GM12878 (cell line): ENCODE data around the gene ZNF608. TPM values are rescaled to one million over a fixed set of nuclear protein-coding genes. Genes with fewer than 3 reads are reported as not detected.

Experiments
- ATAC-seq: fragments of 200-7000 bp; cut with Tn5 transposase; 3 replicates; pipeline ENCODE4 v1.9.1; 2020; ENCODE audit warnings: mild to moderate bottlenecking, moderate library complexity
- BruUV-seq: library from RNA; stranded (reverse); fragments of 400-500 nt; replicated peaks from 2 replicates; lab custom pipeline; 2021; lab: Mats Ljungman, UMichigan
- CTCF ChIA-PET: fragments of 300-600 bp; sonication (Branson Sonifier 250); formaldehyde crosslinking; extraction: SDS; loops from one replicate; lab custom pipeline; 2021; ENCODE audit warnings: inconsistent platforms; lab: Yijun Ruan, JAX
- POLR2A ChIA-PET: fragments of 350-600 bp; formaldehyde crosslinking; extraction: SDS; loops from one replicate; lab custom pipeline; 2021; ENCODE audit warnings: inconsistent platforms; lab: Charles Lee
- RAD21 ChIA-PET: fragments of 300-600 bp; sonication (Branson Sonifier 250); formaldehyde crosslinking; loops from one replicate; lab custom pipeline; 2023; ENCODE audit warnings: antibody characterized with exemption; ENCODE audit not compliant: unreplicated experiment; lab: Charles Lee
- SMC1A ChIA-PET: fragments of 300-600 bp; sonication (Branson Sonifier 250); formaldehyde crosslinking; loops from one replicate; lab custom pipeline; 2023; ENCODE audit not compliant: unreplicated experiment, uncharacterized antibody; lab: Charles Lee
- DNase-seq: peaks from one replicate; pipeline ENCODE4 v3.0.0-alpha.2; 2011; ENCODE audit warnings: low read depth, low spot score
- FAIRE-seq: peaks from 3 replicates; lab custom pipeline; 2011; peaks lifted over from hg19 to GRCh38; lab: Jason Lieb, UNC
- H2AFZ ChIP-seq: 2 replicates; pipeline ENCODE4 v1.6.0; 2011; ENCODE audit warnings: low read depth, low read length, control low read depth; ENCODE audit not compliant: control insufficient read depth
- H3K27ac ChIP-seq: 2 replicates; pipeline ENCODE4 v1.5.1; 2011; ENCODE audit warnings: control low read depth; ENCODE audit not compliant: control insufficient read depth, insufficient read depth
- H3K27me3 ChIP-seq, 2 experiments: replicated peaks in 1 of 2; 2 replicates each; pipeline versions ENCODE4 v1.6.0 to v1.6.1; 2011; ENCODE audit warnings: low read length in 1 of 2; ENCODE audit not compliant: control insufficient read depth in 2 of 2, insufficient read depth in 2 of 2
- H3K36me3 ChIP-seq, 2 experiments: 2 replicates each; pipeline ENCODE4 v1.5.1; 2011; ENCODE audit warnings: low read length in 1 of 2; ENCODE audit not compliant: control insufficient read depth in 2 of 2, insufficient read depth in 2 of 2
- H3K4me1 ChIP-seq: 2 replicates; pipeline ENCODE4 v1.6.1; 2011; ENCODE audit warnings: mild to moderate bottlenecking, low read length, moderate library complexity, mixed read lengths; ENCODE audit not compliant: control insufficient read depth, insufficient read depth
- H3K4me2 ChIP-seq: 2 replicates; pipeline ENCODE4 v1.6.0; 2011; ENCODE audit warnings: control low read depth; ENCODE audit not compliant: control insufficient read depth, insufficient read depth
- H3K4me3 ChIP-seq: fragments of 200-600 bp; sonication (generic); 2 replicates; pipeline ENCODE4 v1.5.1; 2016
- H3K79me2 ChIP-seq: 2 replicates; pipeline ENCODE4 v1.6.0; 2011; ENCODE audit warnings: low read length; ENCODE audit not compliant: control insufficient read depth, insufficient read depth
- H3K9ac ChIP-seq: 2 replicates; pipeline ENCODE4 v1.8.0; 2011; ENCODE audit warnings: low read length, control low read depth, mixed read lengths; ENCODE audit not compliant: control insufficient read depth, insufficient read depth
- H3K9me3 ChIP-seq: replicated peaks from 3 replicates; pipeline ENCODE4 v1.5.1; 2011; ENCODE audit warnings: mild to moderate bottlenecking, low read length; ENCODE audit not compliant: control insufficient read depth, insufficient read depth
- H4K20me1 ChIP-seq: 2 replicates; pipeline ENCODE4 v1.6.0; 2011; ENCODE audit not compliant: control insufficient read depth, insufficient read depth
- BACH1 ChIP-seq: fragments of 450-650 bp; IDR thresholded peaks from 2 replicates; pipeline ENCODE4 v1.6.1; 2017; ENCODE audit warnings: mild to moderate bottlenecking, borderline replicate concordance
- CREB1 ChIP-seq: IDR thresholded peaks from 2 replicates; pipeline ENCODE4 v1.6.1; 2012; ENCODE audit warnings: low read depth, mild to moderate bottlenecking, inconsistent platforms
- CREM ChIP-seq: IDR thresholded peaks from 2 replicates; pipeline ENCODE4 v1.6.1; 2014; ENCODE audit warnings: antibody characterized with exemption, low read depth
- IKZF2 ChIP-seq, 2 experiments: fragments of 450-650 bp; IDR thresholded peaks; 2 replicates each; pipeline ENCODE4 v1.6.1; 2017; ENCODE audit warnings: mild to moderate bottlenecking in 2 of 2, moderate library complexity in 2 of 2
- MTA3 ChIP-seq: IDR thresholded peaks from 2 replicates; pipeline ENCODE4 v1.6.1; 2012; ENCODE audit warnings: low read length, inconsistent platforms, borderline replicate concordance
- NFIC ChIP-seq: IDR thresholded peaks from 2 replicates; pipeline ENCODE4 v1.6.1; 2012; ENCODE audit warnings: low read depth, mild to moderate bottlenecking, inconsistent platforms, low read length, moderate library complexity
- ZSCAN29 ChIP-seq: fragments of 450-650 bp; IDR thresholded peaks from 2 replicates; pipeline ENCODE4 v1.6.1; 2017; ENCODE audit warnings: mild to moderate bottlenecking, moderate library complexity
- WGBS: methylation state at CpG from one replicate; pipeline ENCODE4 v1.1.6; 2016; ENCODE audit warnings: low lambda C conversion rate; ENCODE audit not compliant: insufficient replicate concordance, insufficient coverage; ENCODE audit errors: missing lambda C conversion rate; 5-methylcytosine and 5-hydroxymethylcytosine counted together
- in situ Hi-C: fragments of 300-500 bp; cut with MboI; formaldehyde crosslinking; loops from 9 replicates; pipeline ENCODE4 v1.14.3; 2018; ENCODE audit warnings: mixed read lengths
- intact Hi-C: fragments of 100-400 bp; cut with micrococcal nuclease; formaldehyde crosslinking; loops from one replicate; pipeline ENCODE4 v1.14.2; 2022; ENCODE audit not compliant: unreplicated experiment
- polyA plus RNA-seq, 11 experiments: library from polyadenylated mRNA; depleted of rRNA in 4 of 11; unstranded in 6 of 11; stranded (reverse) in 5 of 11; fragments of >200 nt; fragmentation: Nextera tagmentation in 4 of 11; fragmentation: Illumina TruSeq in 1 of 11; extraction: Ambion mirVana in 4 of 11; extraction: Trizol in 1 of 11; gene quantifications; 1 replicate in 1 of 11; 2 replicates in 10 of 11; pipeline versions ENCODE4 v1.2.1 to v1.2.3, GENCODE V29; 2011 to 2016; ENCODE audit warnings: inconsistent platforms in 2 of 11, missing spikeins in 2 of 11, low read depth in 1 of 11
- total RNA-seq, 4 experiments: library from RNA; depleted of rRNA in 3 of 4; stranded (reverse); fragments of >200 nt in 3 of 4; fragmentation: Illumina TruSeq in 1 of 4; extraction: Trizol in 1 of 4; gene quantifications; 2 replicates each; pipeline versions ENCODE4 v1.2.1 to v1.2.3, GENCODE V29; 2013 to 2021

Gene ZNF608
- total and polyA plus RNA-seq, 10 of the 15 experiments (the other 5 are each of a cell fraction or from before 2014, with no cell fraction given): 0.19 to 6.7 (median 0.64) TPM

GRCh38 chr5:124719113-124719967, 27.1 kb downstream of the ZNF608 start:
- 61% methylated on average over 4 of the region's 4 CpGs for whole genome bisulfite sequencing
- no peaks in the 10 kb centered on the region for H3K4me1 ChIP-seq
- ChIA-PET SMC1A (interaction anchor here (0.5 to 5.0 kb wide), 6 partner anchors 9 to 923 kb away, joined by 3 to 42 read pairs (median 4); no protein-coding TSS in a partner anchor), CTCF (interaction anchor here (0.5 to 1.5 kb wide), 2 partner anchors 13 to 18 kb away, joined by 4 to 5 read pairs; no protein-coding TSS in a partner anchor), RAD21 (interaction anchor here (1.1 to 1.8 kb wide), 4 partner anchors 10 to 202 kb away, joined by 3 to 6 read pairs (median 4); no protein-coding TSS in a partner anchor), POLR2A (interaction anchor here (1.5 kb wide), 1 partner anchor 10 kb away, joined by 8 read pairs; no protein-coding TSS in a partner anchor)
- in situ Hi-C loops: loop anchor here (25.0 kb wide), 1 partner anchor 1057 kb away; no protein-coding TSS in a partner anchor
- H3K27ac ChIP-seq: no peak overlapping the region
- ATAC-seq: no peak
- H4K20me1 ChIP-seq: no peaks in the 10 kb centered on the region
- no peaks in the 10 kb centered on the region for H3K27me3 ChIP-seq
- no peak for DNase-seq
- H3K36me3 ChIP-seq: no peaks in the 10 kb centered on the region
- no peak overlapping the region for H3K4me2 ChIP-seq
- TF ChIP-seq IKZF2 (IDR thresholded peaks at IDR 0.05): no peak
- no peak for TF ChIP-seq MTA3
- H3K9me3 ChIP-seq: no peaks in the 10 kb centered on the region
- FAIRE-seq: no peak
- intact Hi-C loops: no loop called here
- no peak overlapping the region for H3K9ac ChIP-seq
- H3K4me3 ChIP-seq: no peak overlapping the region
- H2AFZ ChIP-seq: no peak overlapping the region
- no TSS peak for BruUV-seq
- peaks cover 11% of the 10 kb centered on the region for H3K79me2 ChIP-seq

GRCh38 chr5:124718380-124718789, 28.1 kb downstream of the ZNF608 start:
- ATAC-seq (no peak), FAIRE-seq (no peak), DNase-seq (no peak)
- CTCF ChIA-PET: interaction anchor here (0.6 to 0.8 kb wide), 2 partner anchors 11 to 127 kb away, joined by 3 read pairs; no protein-coding TSS in a partner anchor
- RAD21 ChIA-PET: interaction anchor here (1.0 kb wide), 1 partner anchor 33 kb away, joined by 3 read pairs; no protein-coding TSS in a partner anchor
- Histone ChIP-seq H3K79me2 (peaks cover 10% of the 10 kb centered on the region), H3K9ac (no peak overlapping the region), H4K20me1 (no peaks in the 10 kb centered on the region), H3K4me2 (no peak overlapping the region), H3K4me3 (no peak overlapping the region), H3K27ac (no peak overlapping the region), H3K9me3 (no peaks in the 10 kb centered on the region), H3K4me1 (no peaks in the 10 kb centered on the region), H3K36me3 (no peaks in the 10 kb centered on the region), H3K27me3 (no peaks in the 10 kb centered on the region), H2AFZ (no peak overlapping the region)
- TF ChIP-seq NFIC (no peak), CREB1 (no peak), BACH1 (no peak), ZSCAN29 (no peak), CREM (no peak)
- in situ Hi-C loops (loop anchor here (25.0 kb wide), 1 partner anchor 1056 kb away; no protein-coding TSS in a partner anchor), intact Hi-C loops (no loop called here)
- SMC1A ChIA-PET: interaction anchor here (0.5 to 5.0 kb wide), 5 partner anchors 9 to 922 kb away, joined by 3 to 42 read pairs (median 3); no protein-coding TSS in a partner anchor
- POLR2A ChIA-PET: interaction anchor here (0.7 kb wide), 1 partner anchor 9 kb away, joined by 3 read pairs; no protein-coding TSS in a partner anchor
- 20% methylated on average over 2 of the region's 2 CpGs for WGBS
- BruUV-seq: no TSS peak
